ENCODE results near the gene CD300H.

GRCh38 chr17:74579900-74580299 is 12.6 kb upstream of the CD300H start:
- TF ChIP-seq, protein P1, sequence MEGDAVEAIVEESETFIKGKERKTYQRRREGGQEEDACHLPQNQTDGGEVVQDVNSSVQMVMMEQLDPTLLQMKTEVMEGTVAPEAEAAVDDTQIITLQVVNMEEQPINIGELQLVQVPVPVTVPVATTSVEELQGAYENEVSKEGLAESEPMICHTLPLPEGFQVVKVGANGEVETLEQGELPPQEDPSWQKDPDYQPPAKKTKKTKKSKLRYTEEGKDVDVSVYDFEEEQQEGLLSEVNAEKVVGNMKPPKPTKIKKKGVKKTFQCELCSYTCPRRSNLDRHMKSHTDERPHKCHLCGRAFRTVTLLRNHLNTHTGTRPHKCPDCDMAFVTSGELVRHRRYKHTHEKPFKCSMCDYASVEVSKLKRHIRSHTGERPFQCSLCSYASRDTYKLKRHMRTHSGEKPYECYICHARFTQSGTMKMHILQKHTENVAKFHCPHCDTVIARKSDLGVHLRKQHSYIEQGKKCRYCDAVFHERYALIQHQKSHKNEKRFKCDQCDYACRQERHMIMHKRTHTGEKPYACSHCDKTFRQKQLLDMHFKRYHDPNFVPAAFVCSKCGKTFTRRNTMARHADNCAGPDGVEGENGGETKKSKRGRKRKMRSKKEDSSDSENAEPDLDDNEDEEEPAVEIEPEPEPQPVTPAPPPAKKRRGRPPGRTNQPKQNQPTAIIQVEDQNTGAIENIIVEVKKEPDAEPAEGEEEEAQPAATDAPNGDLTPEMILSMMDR (IDR thresholded peaks at IDR 0.05) = no peak
- no peak for TF ChIP-seq POLR2A (IDR thresholded peaks at IDR 0.05)
